Activated naive CD4-positive, alpha-beta T cell treated with Interleukin-2 at 50 U/mL for 16 hours (primary cell): ENCODE results near the gene C11orf24.
A peak's percentile ranks its signal among the peaks of the same experiment; 100 is the strongest.
"Not testable (repeated sequence)": the region's sequence is repeated elsewhere in the genome, so short reads cannot be mapped to it uniquely, and the experiment has no call there.

ENCODE experiments used
- DNase-seq: peaks from one replicate; pipeline ENCODE4 v3.0.0-alpha.2; 2020

Gene C11orf24

DNA sequence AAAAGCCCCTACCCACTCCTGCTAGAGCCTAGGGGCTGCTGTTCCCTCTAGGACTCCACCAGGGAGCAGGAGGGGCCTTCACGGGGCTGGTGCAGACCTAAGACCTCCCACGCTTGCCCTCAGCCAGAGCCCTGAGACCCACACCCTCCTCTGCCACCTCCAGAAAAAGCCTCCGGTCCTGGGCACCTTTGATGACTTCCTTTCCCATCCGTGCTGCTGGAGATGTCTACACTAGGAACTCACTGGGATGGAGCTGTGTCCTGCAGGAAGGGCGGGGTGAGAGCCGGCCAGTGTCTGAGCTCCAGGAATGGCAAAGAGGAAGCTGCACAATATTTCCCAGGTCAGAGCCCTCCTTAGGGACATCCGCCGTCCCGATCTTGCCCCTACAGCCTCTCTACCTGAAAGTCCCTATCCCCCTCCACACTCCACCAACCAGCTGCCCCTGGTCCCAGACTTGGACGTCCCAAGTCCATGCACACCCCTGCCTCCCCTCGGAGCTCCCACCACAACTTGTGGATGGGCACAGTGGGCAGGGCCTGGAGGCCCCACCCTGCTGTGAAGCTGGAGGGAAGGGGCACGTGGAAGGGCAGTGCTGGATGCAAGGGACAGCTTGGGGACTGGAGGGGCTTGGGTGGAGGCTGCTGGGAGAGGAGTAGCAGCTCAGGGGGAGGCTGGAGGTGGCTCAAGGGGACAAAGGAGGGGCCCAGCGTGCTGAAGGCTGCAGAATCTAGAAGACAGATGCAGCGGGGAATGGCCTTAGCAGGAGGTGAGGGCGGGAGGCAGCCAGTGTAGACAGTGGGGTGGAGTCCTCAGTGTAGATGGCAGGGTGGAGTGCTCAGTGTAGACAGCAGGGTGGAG lies 27.1 kb upstream of the C11orf24 start:
- DNase-seq: no peak

DNA sequence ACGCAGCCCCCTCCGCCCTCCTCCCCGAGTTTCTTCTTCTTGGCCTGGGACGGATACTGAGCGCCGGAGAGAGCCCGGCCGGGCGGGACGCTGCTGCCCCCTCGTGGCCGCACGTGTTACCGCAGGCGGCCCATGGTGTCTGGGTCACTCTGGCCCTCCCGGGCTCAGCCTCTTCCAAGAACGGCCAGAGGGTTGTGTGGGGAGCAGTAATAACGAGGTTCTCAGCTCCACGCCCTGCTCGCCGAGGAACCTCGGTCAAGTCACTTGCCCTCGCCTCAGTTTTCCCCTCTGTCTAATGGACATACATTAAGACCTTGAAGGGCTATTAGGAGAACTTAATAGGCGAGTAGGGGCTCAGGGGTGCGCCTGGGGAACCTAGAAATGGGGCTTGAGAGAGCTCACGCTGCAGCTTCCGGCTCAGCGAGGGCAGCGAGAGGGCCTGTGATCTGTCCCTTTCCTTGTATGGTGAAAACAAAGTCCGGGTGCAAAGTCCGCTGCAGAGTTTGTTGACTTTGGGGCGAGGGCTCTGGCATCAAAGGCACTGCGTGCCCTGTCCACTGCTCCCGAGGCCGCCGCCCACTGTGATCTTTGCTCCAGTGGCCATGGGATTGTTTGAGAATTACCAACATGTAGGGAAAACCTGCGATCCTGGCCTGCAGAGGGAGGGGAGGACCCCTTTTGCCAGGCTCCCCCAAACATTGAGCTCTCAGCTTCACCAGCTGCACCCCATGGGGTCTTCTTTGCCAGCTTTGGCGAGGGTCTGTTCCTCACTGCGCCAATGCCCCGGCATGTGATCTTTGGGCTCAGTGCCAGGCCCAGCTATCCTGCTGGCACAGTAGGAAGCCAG lies 26.3 kb upstream of the C11orf24 start:
- peak; percentile 73 for DNase-seq

DNA sequence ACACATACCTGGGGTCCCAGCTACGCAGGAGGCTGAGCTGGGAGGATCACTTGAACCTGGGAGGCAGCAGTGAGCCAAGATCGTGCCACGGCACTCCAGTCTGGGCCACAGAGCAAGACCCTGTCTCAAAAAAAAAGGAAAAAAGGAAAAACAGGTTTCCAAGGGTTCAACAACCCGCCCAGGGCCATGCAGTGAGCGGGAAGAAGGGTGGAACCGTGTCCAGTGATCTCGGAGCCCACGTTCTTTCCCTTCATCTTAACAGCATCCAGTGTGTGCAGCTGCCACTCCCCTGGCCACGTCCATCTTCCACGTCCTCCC lies 25.7 kb upstream of the C11orf24 start:
- DNase-seq: no peak

- no peak for DNase-seq
These were observed 25.2 kb upstream of the C11orf24 start for GRCh38 chr11:68297052-68297378.

DNA sequence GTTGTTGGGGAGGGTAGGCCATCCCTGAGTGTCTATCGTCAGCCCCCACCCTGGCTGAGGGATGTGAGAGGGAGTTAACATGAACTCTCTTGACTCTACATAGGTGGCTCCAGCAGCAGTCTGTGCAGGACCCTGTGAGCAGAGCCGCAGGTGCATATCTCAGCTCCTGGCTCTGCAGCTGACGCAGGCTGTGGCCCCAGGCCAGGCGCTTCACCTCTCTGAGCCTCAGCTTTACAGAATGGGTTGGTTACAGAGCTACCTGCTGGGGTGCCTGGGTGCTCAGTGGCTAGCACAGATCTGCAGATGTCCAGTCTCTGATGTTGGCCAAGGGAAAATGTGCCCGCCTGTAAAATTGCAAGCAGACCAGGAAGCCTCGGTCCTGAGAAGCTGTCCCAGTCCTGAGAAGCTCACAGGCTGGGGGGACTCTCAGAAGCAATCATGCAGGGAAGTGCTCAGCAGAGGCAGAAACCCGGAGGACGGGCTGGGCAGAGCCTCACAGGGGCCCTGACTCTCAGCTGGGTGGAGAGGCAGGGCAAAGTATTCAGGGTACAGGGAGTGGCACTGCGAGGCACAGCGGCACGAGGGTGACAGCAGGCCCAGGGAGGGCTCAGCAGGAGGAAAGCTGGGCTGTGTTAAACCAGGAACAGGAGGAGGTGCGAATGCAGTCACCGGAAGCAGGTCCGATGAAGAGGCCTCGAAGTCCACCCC lies 24.7 kb upstream of the C11orf24 start:
- DNase-seq: no peak

- no peak for DNase-seq
These were observed 24.2 kb upstream of the C11orf24 start for GRCh38 chr11:68295940-68296339.

DNA sequence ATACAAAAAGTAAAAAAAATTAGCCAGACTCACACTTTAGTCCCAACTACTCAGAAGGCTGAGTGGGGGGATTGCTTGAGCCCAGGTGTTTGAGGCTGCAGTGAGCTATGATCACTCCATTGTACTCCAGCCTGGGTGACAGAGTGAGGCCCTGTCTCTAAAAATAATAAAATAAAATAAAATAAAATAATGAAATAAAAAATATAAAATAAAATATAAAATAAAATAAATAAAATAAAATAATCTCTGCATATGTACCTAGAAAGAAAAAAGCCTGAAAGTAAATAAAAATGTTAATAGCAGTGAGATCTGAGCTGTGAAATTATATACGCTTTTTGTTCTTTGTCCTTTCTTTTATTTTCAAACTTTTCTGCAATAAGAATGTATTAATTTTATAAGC lies 23.5 kb upstream of the C11orf24 start:
- no peak for DNase-seq

DNA sequence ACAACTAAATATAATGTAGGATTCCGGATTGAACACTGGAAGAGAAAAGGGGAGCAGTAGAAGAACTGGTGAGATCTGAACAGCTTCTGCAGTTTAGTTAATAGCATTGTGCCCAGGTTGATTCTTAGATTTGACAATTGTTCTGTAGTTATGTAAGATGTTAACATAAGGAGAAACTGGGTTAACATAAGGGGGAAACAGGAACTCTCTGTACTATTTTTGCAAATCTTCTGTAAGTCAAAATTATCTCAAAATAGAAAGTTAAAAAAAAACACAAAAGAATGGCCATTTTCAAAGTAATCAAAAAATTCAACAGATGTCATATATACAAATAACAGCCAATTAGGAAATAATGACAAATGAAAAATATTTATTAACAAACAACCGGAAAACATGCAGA lies 21.9 kb upstream of the C11orf24 start:
- DNase-seq: no peak

GRCh38 chr11:68289456-68289855 lies 17.7 kb upstream of the C11orf24 start:
- no peak for DNase-seq

DNA sequence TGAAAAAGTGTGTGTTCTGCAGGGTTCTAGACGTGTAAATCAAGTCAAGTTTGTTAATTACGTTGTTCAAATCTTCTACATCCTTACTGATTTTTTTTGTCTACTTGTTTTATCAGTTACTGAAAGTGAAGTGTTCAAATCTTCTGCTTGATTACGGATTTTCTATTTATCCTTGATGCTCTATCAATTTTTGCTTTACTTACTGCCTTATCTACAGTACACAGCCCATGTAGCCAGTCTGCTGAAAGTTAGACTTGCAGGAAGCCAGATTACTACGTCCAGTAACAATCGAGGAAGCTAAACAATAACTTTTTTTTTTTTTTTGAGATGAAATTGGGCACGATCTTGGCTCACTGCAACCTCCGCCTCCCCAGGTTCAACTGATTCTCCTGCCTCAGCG lies 15.6 kb upstream of the C11orf24 start:
- no peak for DNase-seq

DNA sequence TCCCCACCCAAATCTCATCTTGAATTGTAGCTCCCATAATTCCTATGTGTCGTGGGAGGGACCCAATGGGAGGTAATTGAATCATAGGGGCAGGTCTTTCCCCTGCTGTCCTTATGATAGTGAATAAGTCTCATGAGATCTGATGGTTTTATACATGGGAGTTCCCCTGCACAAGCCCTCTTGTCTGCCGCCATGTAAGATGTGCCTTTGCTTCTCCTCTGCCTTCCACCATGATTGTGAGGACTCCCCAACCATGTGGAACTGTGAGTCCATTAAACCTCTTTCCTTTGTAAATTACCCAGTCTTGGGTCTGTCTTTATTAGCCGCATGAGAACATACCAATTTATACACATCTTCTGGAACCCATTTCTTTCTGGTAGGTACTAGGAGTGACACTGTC lies 12.8 kb upstream of the C11orf24 start:
- DNase-seq: not testable (repeated sequence)

- no peak for DNase-seq
These were observed 11.1 kb upstream of the C11orf24 start for GRCh38 chr11:68282861-68283230.

DNA sequence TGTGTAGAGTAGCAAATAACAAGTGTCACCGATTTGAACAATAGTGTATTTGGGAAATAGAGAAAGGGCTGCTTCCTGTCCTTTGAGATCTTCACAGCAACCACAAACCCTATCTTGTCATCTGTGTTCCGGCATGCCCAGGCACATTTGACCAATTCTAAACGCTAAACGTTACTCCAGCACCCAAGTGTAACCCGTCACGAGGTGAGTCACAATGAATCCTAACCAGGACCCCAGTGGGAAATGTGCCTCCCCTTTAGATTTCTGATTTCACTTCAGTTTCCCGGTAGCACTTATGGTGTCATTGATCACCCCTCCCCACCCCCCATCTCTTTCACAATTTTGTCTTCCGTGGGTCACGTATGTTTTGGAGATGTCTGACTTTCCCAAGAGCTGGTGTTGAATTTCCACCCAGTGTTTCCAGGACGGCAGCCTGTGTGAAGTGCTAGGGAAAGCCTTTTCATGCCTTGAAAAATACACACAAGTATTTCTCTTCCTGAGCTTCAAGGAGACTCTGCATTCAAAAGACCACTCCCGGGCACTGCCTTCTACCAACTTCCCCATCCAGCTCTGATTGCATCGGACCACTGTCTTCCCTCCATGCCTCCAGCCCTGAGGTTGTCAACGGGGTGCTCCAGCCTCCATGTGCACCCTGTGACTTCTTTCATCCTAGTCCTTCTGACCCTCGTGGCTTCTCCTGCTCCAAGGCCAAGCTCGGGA lies 10.5 kb upstream of the C11orf24 start:
- DNase-seq: peak; percentile 30

GRCh38 chr11:68279676-68280075 lies 7.9 kb upstream of the C11orf24 start:
- no peak for DNase-seq

DNA sequence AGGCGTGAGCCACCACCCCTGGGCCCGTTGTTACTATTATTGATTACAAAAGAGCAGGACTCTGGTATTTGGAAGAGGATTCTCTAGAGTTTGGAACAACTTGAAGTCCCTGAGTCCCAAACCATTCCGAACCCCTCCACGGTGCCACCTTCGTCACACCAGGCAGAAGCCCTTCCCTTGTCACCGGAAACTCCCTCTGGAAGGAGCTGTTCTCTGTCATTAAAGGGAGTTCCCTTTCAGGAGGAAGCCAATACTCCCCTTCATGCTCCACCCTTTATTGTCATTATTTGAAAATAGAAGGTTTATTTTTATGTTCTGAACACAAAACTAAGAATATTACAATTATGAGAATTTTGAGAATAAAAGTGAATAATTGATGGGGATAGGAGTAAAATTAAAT lies 5.1 kb upstream of the C11orf24 start:
- DNase-seq: no peak

DNA sequence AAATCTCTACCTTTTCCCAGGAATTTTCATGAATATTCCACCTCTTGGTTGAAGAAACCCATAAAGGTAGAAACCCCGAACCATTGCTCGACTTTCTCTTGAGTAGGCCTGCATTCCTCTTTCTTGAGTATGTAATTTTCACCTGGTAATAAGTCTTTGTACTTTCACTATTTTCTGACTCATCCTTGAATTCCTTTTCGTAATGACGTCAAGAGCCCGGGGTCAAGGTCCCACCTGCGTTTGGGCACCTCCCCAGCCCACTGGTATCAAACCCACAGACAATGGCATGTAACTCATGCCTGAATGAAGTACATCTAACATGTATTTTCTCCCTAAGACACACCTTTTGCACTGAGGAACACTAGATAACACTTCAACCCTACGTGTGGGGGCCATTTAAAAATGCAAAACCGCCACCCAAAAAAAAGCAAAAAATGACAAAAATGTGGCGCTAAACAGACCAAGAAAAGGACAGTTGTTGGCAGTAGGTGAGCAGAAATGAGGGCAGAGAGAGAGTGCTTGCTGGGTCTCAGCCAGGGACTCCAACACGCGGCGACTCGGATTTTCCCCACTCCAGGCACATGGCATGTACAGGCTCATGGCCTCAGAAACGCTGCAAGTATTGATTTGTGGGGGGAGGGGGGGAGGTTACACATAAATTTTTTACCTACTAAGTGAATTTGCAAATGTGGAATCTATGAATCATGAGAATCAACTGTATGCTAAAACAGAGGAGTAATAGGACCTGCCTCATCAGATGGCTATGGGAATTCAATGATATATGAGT lies 4.1 kb upstream of the C11orf24 start:
- DNase-seq: no peak

DNA sequence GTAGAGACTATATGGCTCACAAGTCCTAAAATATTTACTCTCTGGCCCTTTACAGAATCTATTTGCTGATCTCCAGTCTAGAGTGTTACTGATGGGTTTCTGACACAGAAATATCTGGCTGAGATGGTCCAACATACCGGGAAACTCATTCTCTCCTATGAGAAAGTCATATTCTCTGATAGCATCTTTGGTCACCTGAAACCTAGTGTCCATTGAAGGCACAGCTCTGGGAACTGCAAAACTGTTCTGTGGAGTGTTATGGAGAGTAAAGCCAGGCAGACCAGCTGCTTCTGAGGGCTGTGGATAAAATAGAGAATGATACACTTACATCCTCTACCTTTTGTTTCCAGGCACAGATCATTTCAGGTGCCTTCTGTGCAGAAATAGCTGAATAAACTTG lies 2.5 kb upstream of the C11orf24 start:
- no peak for DNase-seq

DNA sequence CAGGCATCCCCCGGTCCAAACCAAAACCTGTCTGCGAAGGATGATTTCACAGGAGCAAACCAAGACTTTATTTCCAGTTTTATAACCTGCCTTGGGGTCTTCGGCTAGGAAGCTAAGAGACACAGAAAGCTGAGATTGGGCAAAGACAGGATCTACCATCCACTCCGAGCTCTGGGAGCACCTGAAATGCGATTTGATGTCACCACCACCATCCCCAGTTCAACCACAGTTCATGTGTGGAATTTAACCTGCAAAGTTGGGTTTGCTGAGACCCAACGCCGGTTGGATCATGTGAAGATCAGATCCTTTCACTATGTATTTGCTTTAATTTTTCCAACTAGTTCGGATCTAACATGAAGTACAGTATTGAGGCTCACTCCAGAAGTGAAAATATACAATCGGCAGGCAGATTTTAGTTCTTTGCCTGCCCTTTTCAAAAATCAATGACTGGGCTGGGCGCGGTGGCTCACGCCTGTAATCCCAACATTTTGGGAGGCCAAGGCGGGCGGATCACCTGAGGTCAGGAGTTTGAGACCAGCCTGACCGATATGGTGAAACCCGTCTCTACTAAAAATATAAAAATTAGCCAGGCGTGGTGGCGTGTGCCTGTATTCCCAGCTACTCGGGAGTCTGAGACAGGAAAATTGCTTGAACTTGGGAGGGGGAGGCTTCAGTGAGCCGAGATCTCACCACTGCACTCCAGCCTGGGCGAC lies 1.4 kb upstream of the C11orf24 start:
- DNase-seq: no peak

DNA sequence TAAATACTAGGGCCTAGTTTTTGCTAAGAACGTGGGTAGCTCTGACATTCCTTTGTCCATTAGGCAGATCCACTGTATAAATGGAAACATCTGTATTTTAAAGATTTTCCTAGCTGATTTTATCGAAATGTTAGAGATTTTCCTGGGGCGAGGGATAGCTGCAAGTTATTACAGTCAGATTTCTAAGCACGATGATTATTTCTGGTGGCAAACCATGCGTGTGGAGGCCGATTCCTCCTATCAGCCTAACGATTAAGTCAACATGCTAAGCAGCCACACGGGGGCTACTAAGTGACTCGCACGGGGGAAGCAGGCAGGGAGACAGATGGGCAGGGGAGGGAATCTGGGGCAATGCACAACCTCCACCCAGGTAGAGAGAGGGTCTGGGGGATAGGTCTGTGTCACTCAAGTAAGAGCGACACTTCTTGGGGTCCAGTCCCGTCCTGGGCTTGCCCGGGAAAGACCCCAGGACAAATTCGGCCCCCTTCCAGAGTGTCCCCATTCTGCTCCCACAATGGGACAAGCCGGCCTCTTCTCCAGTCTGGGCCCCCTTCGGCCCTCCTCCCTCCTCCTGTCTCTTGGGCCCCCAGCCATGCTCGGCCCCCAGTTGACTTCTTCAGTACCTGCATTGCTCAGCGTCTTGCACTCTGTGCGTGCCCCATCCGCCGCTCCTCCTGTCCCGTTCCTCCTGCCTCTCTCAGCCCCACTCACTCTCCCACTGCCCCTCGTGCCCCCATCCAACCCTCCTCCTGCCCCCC lies 571 bp downstream of the C11orf24 start:
- peak; percentile 55 for DNase-seq

GRCh38 chr11:68270196-68271022 lies 1.4 kb downstream of the C11orf24 start:
- no peak for DNase-seq
